ENCODE data around the gene HSF4.

- no peak for TF ChIP-seq CTCF (conservative IDR thresholded peaks at IDR 0.05 in 1 of 2, IDR thresholded peaks at IDR 0.05 in 1 of 2; ENCODE audit: extremely low read depth in 1 of 2, insufficient read depth in 1 of 2, low read depth in 1 of 2, low read length in 2 of 2)
- TF ChIP-seq EZH2 (IDR thresholded peaks at IDR 0.05; ENCODE audit: borderline replicate concordance, low read length): no peak
Measured at GRCh38 chr16:67211674-67212073, 47.1 kb downstream of the HSF4 start.
